HEK293T (cell line): ENCODE measurements around the gene HPDL.

Experiments used
- CTCF ChIA-PET: fragments of 350-600 bp; formaldehyde crosslinking; extraction: SDS; loops from one replicate; lab custom pipeline; 2021; ENCODE audit warnings: antibody characterized with exemption, inconsistent platforms; lab: Yijun Ruan, JAX
- POLR2A ChIA-PET: fragments of 350-600 bp; formaldehyde crosslinking; extraction: SDS; loops from one replicate; lab custom pipeline; 2020; ENCODE audit warnings: antibody characterized with exemption, inconsistent platforms; lab: Yijun Ruan, JAX
- DNase-seq: peaks from one replicate; pipeline ENCODE4 v3.0.0; 2012; ENCODE audit warnings: mixed read lengths; ENCODE audit errors: extremely low spot score
- BHLHE40 ChIP-seq: fragments of 450-650 bp; IDR thresholded peaks from 2 replicates; pipeline ENCODE4 v1.6.1; 2016; ENCODE audit warnings: mild to moderate bottlenecking, moderate library complexity, borderline replicate concordance
- CTBP1 ChIP-seq: fragments of 450-650 bp; IDR thresholded peaks from 2 replicates; pipeline ENCODE4 v1.6.1; 2016; ENCODE audit warnings: borderline replicate concordance
- ELF4 ChIP-seq: fragments of 450-650 bp; IDR thresholded peaks from 2 replicates; pipeline ENCODE4 v1.6.1; 2017; ENCODE audit warnings: antibody characterized with exemption
- FOXA1 ChIP-seq: fragments of 450-650 bp; IDR thresholded peaks from 2 replicates; pipeline ENCODE4 v1.6.1; 2016; ENCODE audit warnings: mild to moderate bottlenecking
- FOXK2 ChIP-seq: fragments of 450-650 bp; IDR thresholded peaks from 2 replicates; pipeline ENCODE4 v1.6.1; 2016; ENCODE audit warnings: mild to moderate bottlenecking
- FOXM1 ChIP-seq: fragments of 450-650 bp; IDR thresholded peaks from 2 replicates; pipeline ENCODE4 v1.6.1; 2017; ENCODE audit warnings: mild to moderate bottlenecking, borderline replicate concordance
- HDGF ChIP-seq: fragments of 450-650 bp; IDR thresholded peaks from 2 replicates; pipeline ENCODE4 v1.6.1; 2017; ENCODE audit warnings: antibody characterized with exemption, borderline replicate concordance
- L3MBTL2 ChIP-seq: fragments of 450-650 bp; conservative IDR thresholded peaks from 2 replicates; pipeline ENCODE4 v1.6.1; 2016; ENCODE audit warnings: mild to moderate bottlenecking
- LEF1 ChIP-seq: fragments of 450-650 bp; IDR thresholded peaks from 2 replicates; pipeline ENCODE4 v1.6.1; 2017; ENCODE audit warnings: mild to moderate bottlenecking, borderline replicate concordance
- NFRKB ChIP-seq: fragments of 450-650 bp; IDR thresholded peaks from 2 replicates; pipeline ENCODE4 v1.6.1; 2016; ENCODE audit warnings: mild to moderate bottlenecking, moderate library complexity
- SP1 ChIP-seq: fragments of 450-650 bp; IDR thresholded peaks from 2 replicates; pipeline ENCODE4 v1.6.1; 2017
- SUZ12 ChIP-seq: fragments of 450-650 bp; IDR thresholded peaks from 2 replicates; pipeline ENCODE4 v1.6.1; 2016; ENCODE audit warnings: mild to moderate bottlenecking
- TARDBP ChIP-seq: fragments of 450-650 bp; IDR thresholded peaks from 2 replicates; pipeline ENCODE4 v1.6.1; 2016
- ZNF384 ChIP-seq: fragments of 450-650 bp; IDR thresholded peaks from 2 replicates; pipeline ENCODE4 v1.6.1; 2016
- TF ChIP-seq, protein P1 (sequence below): fragments of 450-650 bp; IDR thresholded peaks from 2 replicates; pipeline ENCODE4 v1.6.1; 2016

Gene HPDL

DNA sequence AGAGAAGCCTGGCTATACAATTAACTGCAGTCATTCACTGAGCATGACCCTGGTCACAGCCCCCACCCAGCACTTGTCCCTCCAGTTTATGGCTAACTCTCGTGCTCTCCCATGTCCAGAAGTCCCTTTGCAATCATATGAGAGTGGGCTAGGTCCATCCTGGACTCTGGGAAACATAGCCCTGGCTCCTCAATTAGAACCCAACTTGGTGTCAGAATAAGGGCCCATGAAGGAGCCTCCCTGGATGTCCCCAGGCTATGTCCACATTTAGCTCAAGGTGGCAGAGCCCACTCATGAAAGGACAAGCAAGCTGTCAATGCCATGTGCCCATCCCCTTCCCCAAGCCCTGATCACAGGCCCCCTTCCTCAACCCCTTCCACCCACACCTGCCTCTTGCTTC, 27.4 kb upstream of the HPDL start:
- ChIA-PET POLR2A (interaction anchor here (0.9 to 6.9 kb wide), 2 partner anchors 281 to 287 kb away, joined by 3 to 154 read pairs; partner anchors contain the start of genes HECTD3 and UROD), CTCF (interaction anchor here (0.8 to 7.9 kb wide), 4 partner anchors 17 to 284 kb away, joined by 3 to 139 read pairs (median 4); partner anchors contain the start of genes HECTD3 and UROD)
- no peak for DNase-seq
- TF ChIP-seq, protein P1, sequence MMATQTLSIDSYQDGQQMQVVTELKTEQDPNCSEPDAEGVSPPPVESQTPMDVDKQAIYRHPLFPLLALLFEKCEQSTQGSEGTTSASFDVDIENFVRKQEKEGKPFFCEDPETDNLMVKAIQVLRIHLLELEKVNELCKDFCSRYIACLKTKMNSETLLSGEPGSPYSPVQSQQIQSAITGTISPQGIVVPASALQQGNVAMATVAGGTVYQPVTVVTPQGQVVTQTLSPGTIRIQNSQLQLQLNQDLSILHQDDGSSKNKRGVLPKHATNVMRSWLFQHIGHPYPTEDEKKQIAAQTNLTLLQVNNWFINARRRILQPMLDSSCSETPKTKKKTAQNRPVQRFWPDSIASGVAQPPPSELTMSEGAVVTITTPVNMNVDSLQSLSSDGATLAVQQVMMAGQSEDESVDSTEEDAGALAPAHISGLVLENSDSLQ: no peak
- no peak for TF ChIP-seq FOXK2

DNA sequence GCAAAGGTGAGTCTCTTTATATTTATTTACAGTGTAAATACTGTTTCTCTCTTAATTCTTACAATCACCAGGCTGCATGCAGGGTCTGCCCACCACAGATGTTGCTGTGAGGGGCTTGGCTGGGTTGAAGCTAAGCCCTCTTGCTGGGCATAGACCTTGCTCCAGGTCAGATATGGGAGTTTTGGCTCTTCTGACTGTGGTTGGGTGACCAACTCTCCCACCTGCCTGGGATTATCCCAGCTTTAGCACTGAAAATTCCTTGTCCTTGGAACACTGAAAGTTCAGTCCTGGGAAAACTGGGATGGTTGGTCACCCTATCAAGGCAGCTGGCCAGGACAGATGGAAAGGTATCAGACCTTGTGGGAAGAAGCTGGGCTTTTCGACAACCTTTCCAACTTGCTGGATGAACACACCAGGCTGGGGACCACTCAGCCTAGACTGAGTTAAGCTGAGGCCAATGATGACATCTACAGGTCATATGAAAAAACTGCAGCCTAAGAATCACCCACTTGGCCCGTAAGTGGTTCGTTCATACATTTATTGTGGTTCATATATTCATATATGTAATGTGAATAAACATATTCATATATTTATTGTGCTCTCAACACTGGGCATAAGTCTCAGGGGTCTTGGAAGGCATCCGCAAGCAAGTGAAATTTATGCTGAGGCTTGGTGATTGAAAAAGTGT, 26.6 kb upstream of the HPDL start:
- TF ChIP-seq BHLHE40: no peak
- no peak for TF ChIP-seq SUZ12
- TF ChIP-seq FOXA1: no peak
- no peak for TF ChIP-seq NFRKB
- no peak for TF ChIP-seq ELF4
- no peak for TF ChIP-seq FOXK2
- TF ChIP-seq, protein P1: no peak
- TF ChIP-seq SP1: no peak
- no peak for TF ChIP-seq LEF1
- no peak for TF ChIP-seq HDGF
- TF ChIP-seq L3MBTL2: no peak
- TF ChIP-seq ZNF384: no peak
- ChIA-PET POLR2A (interaction anchor here (1.1 to 6.9 kb wide), 3 partner anchors 40 to 578 kb away, joined by 3 to 154 read pairs (median 5); partner anchors contain the start of genes HECTD3, MUTYH, TOE1 and UROD), CTCF (interaction anchor here (0.5 to 7.9 kb wide), 6 partner anchors 18 to 285 kb away, joined by 3 to 139 read pairs (median 4); partner anchors contain the start of genes HECTD3 and UROD)
- DNase-seq: peak; percentile 68

DNA sequence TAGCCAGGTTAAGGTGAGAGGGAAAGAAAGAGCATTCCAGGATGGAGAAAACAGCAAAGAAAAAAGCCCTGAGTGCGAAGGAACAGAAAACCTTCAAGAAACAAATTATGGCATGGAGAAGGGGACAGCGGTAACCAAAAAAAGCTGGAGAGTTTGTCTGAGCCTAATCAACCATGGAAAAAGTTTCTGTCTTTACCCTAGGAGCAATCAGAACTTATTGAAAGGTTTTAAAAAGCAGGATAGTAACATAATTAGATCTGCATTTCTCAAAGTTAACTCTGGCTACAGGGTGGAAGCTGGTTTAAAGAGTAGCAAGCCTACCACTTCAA, 26.1 kb upstream of the HPDL start:
- no peak for DNase-seq
- no peak for TF ChIP-seq L3MBTL2
- TF ChIP-seq FOXA1: no peak
- no peak for TF ChIP-seq FOXM1
- ChIA-PET CTCF (interaction anchor here (0.5 to 7.9 kb wide), 4 partner anchors 18 to 571 kb away, joined by 3 to 139 read pairs (median 4); partner anchors contain the start of genes HECTD3 and UROD), POLR2A (interaction anchor here (1.1 to 6.9 kb wide), 3 partner anchors 39 to 579 kb away, joined by 3 to 154 read pairs (median 5); partner anchors contain the start of genes HECTD3, MUTYH, TOE1 and UROD)

DNA sequence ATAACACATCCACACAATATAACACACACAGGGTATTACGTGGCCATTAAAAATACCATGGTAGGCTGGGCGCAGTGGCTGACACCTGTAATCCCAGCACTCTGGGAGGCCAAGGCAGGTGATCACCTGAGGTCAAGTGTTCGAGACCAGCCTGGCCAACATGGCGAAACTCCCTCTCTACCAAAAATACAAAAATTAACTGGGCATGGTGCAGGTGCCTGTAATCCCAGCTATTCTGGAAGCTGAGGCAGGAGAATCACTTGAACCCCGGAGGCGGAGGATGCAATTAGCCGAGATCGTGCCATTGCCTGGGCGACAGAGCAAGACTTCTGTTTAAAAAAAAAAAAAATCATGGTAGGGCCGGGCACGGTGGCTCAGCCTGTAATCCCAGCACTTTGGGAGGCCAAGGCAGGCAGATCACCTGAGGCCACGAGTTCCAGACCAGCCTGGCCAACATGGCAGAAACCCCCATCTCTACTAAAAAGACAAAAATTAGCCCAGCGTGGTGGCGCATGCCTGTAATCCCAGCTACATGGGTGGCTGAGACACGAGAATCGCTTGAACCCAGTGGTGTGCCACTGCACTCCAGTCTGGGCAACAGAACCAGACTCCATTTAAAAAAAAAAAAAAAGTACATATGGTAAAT, 24.1 kb upstream of the HPDL start:
- ChIA-PET CTCF (interaction anchor here (0.5 to 7.9 kb wide), 5 partner anchors 108 to 471 kb away, joined by 3 to 139 read pairs (median 3); partner anchors contain the start of genes HECTD3 and UROD), POLR2A (interaction anchor here (0.7 to 6.9 kb wide), 18 partner anchors 9 to 581 kb away, joined by 3 to 154 read pairs (median 6); partner anchors contain the start of genes BEST4, CCDC163, HECTD3 and MMACHC)
- no peak for TF ChIP-seq LEF1
- TF ChIP-seq, protein P1: no peak
- no peak for TF ChIP-seq HDGF
- DNase-seq: no peak

DNA sequence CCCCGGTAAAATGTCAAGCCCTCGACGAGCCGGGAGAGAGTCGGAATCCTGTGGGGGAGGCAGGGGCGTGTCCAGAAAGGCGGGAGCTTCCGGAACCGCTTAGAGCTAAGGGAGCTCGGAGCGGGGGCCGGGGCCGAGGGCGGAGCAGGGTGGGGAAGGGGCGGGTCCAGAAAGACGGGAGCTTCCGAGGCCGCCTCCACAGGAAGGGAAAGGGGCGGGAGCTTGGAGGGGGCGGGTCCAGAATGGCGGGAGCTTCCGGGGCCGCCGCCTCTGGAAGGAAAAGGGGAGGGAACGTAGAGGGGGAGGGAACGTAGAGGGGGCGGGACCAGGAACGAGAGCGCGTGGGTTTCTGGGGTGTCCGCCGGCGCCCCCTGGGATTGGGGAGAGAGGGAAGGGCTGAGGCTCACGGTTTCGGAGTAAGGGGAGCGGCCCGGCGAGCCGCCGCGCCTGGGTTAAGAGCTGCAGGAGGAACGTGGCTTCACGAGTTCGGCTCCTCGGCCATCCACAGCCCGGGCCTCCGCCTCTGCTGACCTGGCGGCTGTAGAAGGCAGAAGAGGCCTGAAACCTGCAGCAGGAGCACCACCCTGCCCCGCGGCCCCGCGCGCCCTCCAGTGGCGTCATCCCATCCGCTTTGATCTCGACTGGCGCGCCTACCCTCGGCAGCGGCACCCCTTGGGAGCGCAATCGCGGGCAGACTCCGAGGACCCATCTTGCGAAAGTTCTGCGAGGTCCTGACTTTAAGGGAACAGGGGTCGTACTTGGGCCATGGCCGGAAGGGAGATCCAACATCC, 23.0 kb upstream of the HPDL start:
- TF ChIP-seq LEF1 (peak; percentile 98), L3MBTL2 (peak; percentile 39), CTBP1 (peak; percentile 37; the same call in 1 of the 2 replicates), TARDBP (no peak), NFRKB (no peak), SP1 (peak; percentile 45; the same call in 1 of the 2 replicates)
- TF ChIP-seq, protein P1: no peak
- DNase-seq: peak; percentile 97
- CTCF ChIA-PET: interaction anchor here (0.5 to 7.9 kb wide), 7 partner anchors 35 to 472 kb away, joined by 3 to 139 read pairs (median 3); partner anchors contain the start of genes HECTD3 and UROD
- POLR2A ChIA-PET: interaction anchor here (0.5 to 6.9 kb wide), 47 partner anchors 9 to 582 kb away, joined by 3 to 154 read pairs (median 4); partner anchors contain the start of genes BEST4, CCDC163, EIF2B3 and HECTD3
